Activated CD4-positive, CD25-positive, alpha-beta regulatory T cell treated with anti-CD3 and anti-CD28 coated beads, Interleukin-2, amount 50 U/mL, for 24 hours (primary cell): ENCODE results near the gene OXNAD1.
A peak's percentile ranks its signal among the peaks of the same experiment; 100 is the strongest.
"Not testable (repeated sequence)": the region's sequence is repeated elsewhere in the genome, so short reads cannot be mapped to it uniquely, and the experiment has no call there.

ENCODE experiments used
- ATAC-seq, 2 donors: fragments of 150-1000 bp; cut with Tn5 transposase; one replicate each; pipeline ENCODE4 v1.10.0; 2021; ENCODE audit warnings: mild to moderate bottlenecking in 1 of 2, moderate library complexity in 1 of 2

The OXNAD1 gene

GRCh38 chr3:16307832-16308531 lies 43.0 kb downstream of the OXNAD1 start:
- ATAC-seq, result no peak

- no peak for ATAC-seq
Observed at GRCh38 chr3:16308727-16309126, 43.7 kb downstream of the OXNAD1 start.

- peak; percentile 90 to 92 for ATAC-seq
Observed at GRCh38 chr3:16309558-16309957, 44.5 kb downstream of the OXNAD1 start.

- not testable (repeated sequence) for ATAC-seq
Observed at GRCh38 chr3:16310486-16310885, 45.5 kb downstream of the OXNAD1 start.

- peak; percentile 28 to 30 for ATAC-seq
Observed at GRCh38 chr3:16311960-16312451, 47.0 kb downstream of the OXNAD1 start.

GRCh38 chr3:16313886-16314645 lies 49.1 kb downstream of the OXNAD1 start:
- no peak for ATAC-seq

- no peak for ATAC-seq
Observed at GRCh38 chr3:16315623-16316022, 50.6 kb downstream of the OXNAD1 start.

- ATAC-seq, result no peak
Observed at GRCh38 chr3:16316396-16316795, 51.4 kb downstream of the OXNAD1 start.

- ATAC-seq, result no peak
Observed at GRCh38 chr3:16316847-16317560, 52.0 kb downstream of the OXNAD1 start.

GRCh38 chr3:16317561-16317945 lies 52.5 kb downstream of the OXNAD1 start:
- no peak for ATAC-seq

GRCh38 chr3:16318176-16318575 lies 53.2 kb downstream of the OXNAD1 start:
- no peak for ATAC-seq

- ATAC-seq, result peak; percentile 95 to 99
Observed at GRCh38 chr3:16319307-16319706, 54.3 kb downstream of the OXNAD1 start.

- no peak for ATAC-seq
Observed at GRCh38 chr3:16319723-16320122, 54.7 kb downstream of the OXNAD1 start.

GRCh38 chr3:16320711-16321110 lies 55.7 kb downstream of the OXNAD1 start:
- ATAC-seq, result no peak

- no peak for ATAC-seq
Observed at GRCh38 chr3:16322189-16322588, 57.2 kb downstream of the OXNAD1 start.

- no peak for ATAC-seq
Observed at GRCh38 chr3:16323737-16324136, 58.7 kb downstream of the OXNAD1 start.

- ATAC-seq, result no peak
Observed at GRCh38 chr3:16325850-16326249, 60.8 kb downstream of the OXNAD1 start.

GRCh38 chr3:16326724-16327349 lies 61.8 kb downstream of the OXNAD1 start:
- no peak for ATAC-seq

GRCh38 chr3:16328124-16328523 lies 63.1 kb downstream of the OXNAD1 start:
- no peak for ATAC-seq

GRCh38 chr3:16329036-16329825 lies 64.2 kb downstream of the OXNAD1 start:
- ATAC-seq, result no peak

- ATAC-seq, result no peak
Observed at GRCh38 chr3:16329826-16330129, 64.8 kb downstream of the OXNAD1 start.

GRCh38 chr3:16330351-16330750 lies 65.3 kb downstream of the OXNAD1 start:
- no peak for ATAC-seq
